Mesenchymal stem cell (in vitro differentiated cells and primary cell): ENCODE results near the gene COMTD1.

Experiments used
- DNase-seq: peaks from one replicate; pipeline ENCODE4 v3.0.0-alpha.2; 2013
- H2AFZ ChIP-seq: one replicate; pipeline ENCODE4 v1.6.1; 2013; ENCODE audit warnings: low read depth, mild to moderate bottlenecking, control low read depth, inconsistent platforms, low read length, moderate library complexity
- H2AK5ac ChIP-seq: 2 replicates; pipeline ENCODE4 v1.6.1; 2013; ENCODE audit warnings: low read length, moderate library complexity, mild to moderate bottlenecking, inconsistent platforms; ENCODE audit not compliant: severe bottlenecking
- H2BK120ac ChIP-seq: one replicate; pipeline ENCODE4 v1.6.1; 2013; ENCODE audit warnings: low read depth, mild to moderate bottlenecking, inconsistent platforms, low read length, moderate library complexity
- H2BK12ac ChIP-seq, 2 experiments: one replicate each; pipeline ENCODE4 v1.6.1; 2013; ENCODE audit warnings: inconsistent platforms in 2 of 2, low read length in 2 of 2, mild to moderate bottlenecking in 2 of 2, moderate library complexity in 2 of 2, control low read depth in 1 of 2
- H2BK15ac ChIP-seq: one replicate; pipeline ENCODE4 v1.6.1; 2013; ENCODE audit warnings: mild to moderate bottlenecking, low read depth, inconsistent platforms; ENCODE audit not compliant: poor library complexity, severe bottlenecking
- H2BK5ac ChIP-seq: 2 replicates; pipeline ENCODE4 v1.6.1; 2013; ENCODE audit warnings: low read depth, mild to moderate bottlenecking, low read length, control low read depth, inconsistent platforms; ENCODE audit not compliant: poor library complexity, severe bottlenecking
- H3K14ac ChIP-seq, 2 experiments: one replicate each; pipeline ENCODE4 v1.6.1; 2013; ENCODE audit warnings: inconsistent platforms in 2 of 2, low read length in 2 of 2, control low read depth in 1 of 2, mild to moderate bottlenecking in 1 of 2, moderate library complexity in 1 of 2
- H3K18ac ChIP-seq, 2 experiments: one replicate each; pipeline ENCODE4 v1.6.1; 2013; ENCODE audit warnings: inconsistent platforms in 2 of 2, low read length in 2 of 2, control low read depth in 1 of 2, low read depth in 1 of 2, mild to moderate bottlenecking in 1 of 2
- H3K23ac ChIP-seq, 2 experiments: one replicate each; pipeline ENCODE4 v1.6.1; 2013; ENCODE audit warnings: inconsistent platforms in 2 of 2, low read length in 2 of 2, mild to moderate bottlenecking in 2 of 2, moderate library complexity in 2 of 2, control low read depth in 1 of 2
- H3K27ac ChIP-seq: 2 replicates; pipeline ENCODE4 v1.5.1; 2013; ENCODE audit warnings: mild to moderate bottlenecking, moderate library complexity, low read length, control low read depth, inconsistent platforms; ENCODE audit not compliant: poor library complexity, severe bottlenecking
- H3K27me3 ChIP-seq, 2 experiments: 2 replicates each; pipeline versions ENCODE4 v1.6.1 to v1.7.0; 2013; ENCODE audit warnings: low read length in 2 of 2, mild to moderate bottlenecking in 2 of 2, moderate library complexity in 2 of 2, control low read depth in 1 of 2, inconsistent platforms in 1 of 2; ENCODE audit not compliant: control insufficient read depth in 1 of 2, insufficient read depth in 1 of 2
- H3K36me3 ChIP-seq, 2 experiments: 2 replicates each; pipeline versions ENCODE4 v1.6.1 to v1.7.0; 2013; ENCODE audit warnings: low read length in 2 of 2, control low read depth in 1 of 2, inconsistent platforms in 1 of 2, low read depth in 1 of 2, mild to moderate bottlenecking in 1 of 2; ENCODE audit not compliant: insufficient read depth in 2 of 2, control insufficient read depth in 1 of 2
- H3K4ac ChIP-seq, 2 experiments: one replicate each; pipeline ENCODE4 v1.6.1; 2013; ENCODE audit warnings: inconsistent platforms in 2 of 2, low read length in 2 of 2, mild to moderate bottlenecking in 2 of 2, moderate library complexity in 2 of 2, control low read depth in 1 of 2, low read depth in 1 of 2
- H3K4me1 ChIP-seq: 2 replicates; pipeline ENCODE4 v1.6.1; 2013; ENCODE audit warnings: low read depth, low read length, control low read depth; ENCODE audit not compliant: control insufficient read depth, insufficient read depth
- H3K4me2 ChIP-seq: 2 replicates; pipeline ENCODE4 v1.6.1; 2013; ENCODE audit warnings: low read length, mild to moderate bottlenecking, inconsistent platforms; ENCODE audit not compliant: poor library complexity, severe bottlenecking
- H3K4me3 ChIP-seq, 2 experiments: 2 replicates each; pipeline versions ENCODE4 v1.5.1 to v1.7.0; 2013; ENCODE audit warnings: low read length in 2 of 2, mild to moderate bottlenecking in 2 of 2, control low read depth in 1 of 2, low read depth in 1 of 2; ENCODE audit not compliant: insufficient read depth in 1 of 2
- H3K79me1 ChIP-seq: replicated peaks from 2 replicates; pipeline ENCODE4 v1.6.1; 2013; ENCODE audit warnings: mild to moderate bottlenecking, control low read depth, low read length, inconsistent platforms; ENCODE audit not compliant: poor library complexity, severe bottlenecking
- H3K9ac ChIP-seq: 2 replicates; pipeline ENCODE4 v1.7.0; 2013; ENCODE audit warnings: mild to moderate bottlenecking, low read length, moderate library complexity
- H3K9me3 ChIP-seq: 2 replicates; pipeline ENCODE4 v1.7.0; 2013; ENCODE audit warnings: mild to moderate bottlenecking, low read length; ENCODE audit not compliant: control insufficient read depth
- H4K8ac ChIP-seq: one replicate; pipeline ENCODE4 v1.6.1; 2013; ENCODE audit warnings: inconsistent platforms, mild to moderate bottlenecking, low read length, moderate library complexity
- H4K91ac ChIP-seq: one replicate; pipeline ENCODE4 v1.6.1; 2013; ENCODE audit warnings: mild to moderate bottlenecking, low read length, inconsistent platforms
- WGBS: methylation state at CpG from one replicate; pipeline ENCODE4 v1.1.7; 2013; ENCODE audit warnings: mixed read lengths; 5-methylcytosine and 5-hydroxymethylcytosine counted together

Gene COMTD1

DNA sequence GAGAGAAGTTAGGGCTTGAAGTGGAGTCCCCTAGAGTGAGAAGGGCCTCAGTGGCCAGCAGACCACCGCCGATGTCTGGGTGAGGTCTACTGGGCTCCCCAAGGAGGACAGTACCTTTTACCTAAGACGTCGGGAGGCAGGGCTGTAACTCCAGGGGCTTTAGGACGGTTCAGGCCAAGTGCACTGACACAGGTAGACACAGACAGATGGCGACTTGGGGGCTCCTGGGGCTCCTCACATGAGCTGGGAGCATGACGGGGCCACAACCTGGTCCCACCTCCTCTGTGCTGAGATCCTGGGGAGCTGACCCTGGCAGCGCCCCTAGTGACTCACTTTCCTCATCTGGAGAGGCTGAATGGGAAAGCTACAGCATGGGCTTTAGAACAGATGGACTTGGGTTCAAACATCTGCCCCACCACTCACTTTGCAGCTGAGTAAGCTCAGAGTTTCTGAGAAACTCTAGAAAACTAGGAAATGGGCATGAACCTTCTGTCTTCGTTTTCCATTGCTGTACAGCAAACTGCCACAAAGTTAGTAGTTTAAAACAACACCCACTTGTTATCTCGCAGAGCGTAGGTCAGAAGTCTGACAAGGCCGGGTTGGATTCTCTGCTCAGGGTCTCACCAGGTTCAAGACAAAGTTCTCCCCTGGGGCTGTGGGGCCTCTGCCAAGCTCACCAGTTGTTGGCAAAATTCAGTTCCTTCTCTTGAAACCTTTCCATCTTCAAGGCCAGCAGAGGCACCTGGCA is 4.7 kb upstream of the COMTD1 start:
- Histone ChIP-seq H3K36me3 (no peaks in the 10 kb centered on the region), H2BK15ac (no peak overlapping the region), H3K27me3 (peaks cover 0 to 38% of the 10 kb centered on the region in 2 experiments), H4K91ac (no peak overlapping the region), H3K27ac (no peak overlapping the region), H3K23ac (no peak overlapping the region), H3K79me1 (no peaks in the 10 kb centered on the region), H2AFZ (no peak overlapping the region), H4K8ac (no peak overlapping the region), H2AK5ac (no peak overlapping the region), H3K4ac (no peak overlapping the region), H2BK12ac (no peak overlapping the region), H3K18ac (no peak overlapping the region), H3K4me1 (peaks cover under 1% of the 10 kb centered on the region), H3K4me3 (no peak overlapping the region), H3K4me2 (no peak overlapping the region), H3K9me3 (no peaks in the 10 kb centered on the region), H3K14ac (no peak overlapping the region), H3K9ac (no peak overlapping the region), H2BK120ac (no peak overlapping the region), H2BK5ac (no peak overlapping the region)
- no peak for DNase-seq
- 93% methylated on average over 12 of the region's 12 CpGs for WGBS

DNA sequence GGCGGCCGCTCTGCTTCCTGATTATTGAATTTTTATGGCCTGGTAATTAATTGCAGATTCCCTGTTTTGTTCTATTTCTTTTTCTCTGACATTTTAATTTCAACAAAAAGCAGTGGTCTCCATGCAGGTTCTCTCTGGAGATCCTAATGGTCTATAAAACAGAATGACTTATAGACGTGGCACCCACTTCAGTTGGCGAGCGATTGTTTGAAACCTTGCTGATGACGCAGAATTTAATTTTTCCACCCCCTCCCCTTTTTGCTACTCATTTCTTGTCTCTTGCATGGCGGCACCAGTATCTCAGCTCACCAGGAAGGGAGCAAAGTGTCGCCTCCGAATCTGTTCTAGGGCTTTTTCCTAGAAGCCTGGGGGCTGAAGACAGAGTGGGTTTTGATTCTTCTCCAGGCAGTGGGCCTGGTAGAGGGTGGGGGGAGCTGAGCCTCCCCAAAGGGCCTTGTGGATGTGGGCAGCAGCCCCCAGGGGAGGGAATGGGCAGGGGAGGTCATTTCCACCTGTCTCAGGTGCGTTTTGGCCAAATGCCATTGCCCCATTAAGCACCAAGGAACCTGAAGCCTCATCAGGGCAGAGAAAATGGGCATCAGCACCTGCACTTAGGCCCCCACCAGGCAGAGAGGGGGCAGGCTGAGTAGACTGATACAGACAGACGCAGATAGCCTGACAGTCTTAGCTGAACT is 3.5 kb upstream of the COMTD1 start:
- Histone ChIP-seq H2BK12ac (no peak overlapping the region), H3K36me3 (no peaks in the 10 kb centered on the region), H3K23ac (no peak overlapping the region), H3K27me3 (peaks cover 0 to 25% of the 10 kb centered on the region in 2 experiments), H2BK15ac (no peak overlapping the region), H3K18ac (no peak overlapping the region), H3K9me3 (no peaks in the 10 kb centered on the region), H3K4me3 (no peak overlapping the region), H2BK5ac (no peak overlapping the region), H3K9ac (no peak overlapping the region), H2AK5ac (no peak overlapping the region), H4K8ac (no peak overlapping the region), H3K79me1 (peaks cover 4% of the 10 kb centered on the region), H3K14ac (no peak overlapping the region), H2AFZ (no peak overlapping the region), H4K91ac (no peak overlapping the region), H2BK120ac (no peak overlapping the region), H3K27ac (no peak overlapping the region), H3K4me2 (no peak overlapping the region), H3K4me1 (peaks cover 13% of the 10 kb centered on the region), H3K4ac (no peak overlapping the region)
- DNase-seq, result no peak
- WGBS, result 86% methylated on average over 9 of the region's 11 CpGs

DNA sequence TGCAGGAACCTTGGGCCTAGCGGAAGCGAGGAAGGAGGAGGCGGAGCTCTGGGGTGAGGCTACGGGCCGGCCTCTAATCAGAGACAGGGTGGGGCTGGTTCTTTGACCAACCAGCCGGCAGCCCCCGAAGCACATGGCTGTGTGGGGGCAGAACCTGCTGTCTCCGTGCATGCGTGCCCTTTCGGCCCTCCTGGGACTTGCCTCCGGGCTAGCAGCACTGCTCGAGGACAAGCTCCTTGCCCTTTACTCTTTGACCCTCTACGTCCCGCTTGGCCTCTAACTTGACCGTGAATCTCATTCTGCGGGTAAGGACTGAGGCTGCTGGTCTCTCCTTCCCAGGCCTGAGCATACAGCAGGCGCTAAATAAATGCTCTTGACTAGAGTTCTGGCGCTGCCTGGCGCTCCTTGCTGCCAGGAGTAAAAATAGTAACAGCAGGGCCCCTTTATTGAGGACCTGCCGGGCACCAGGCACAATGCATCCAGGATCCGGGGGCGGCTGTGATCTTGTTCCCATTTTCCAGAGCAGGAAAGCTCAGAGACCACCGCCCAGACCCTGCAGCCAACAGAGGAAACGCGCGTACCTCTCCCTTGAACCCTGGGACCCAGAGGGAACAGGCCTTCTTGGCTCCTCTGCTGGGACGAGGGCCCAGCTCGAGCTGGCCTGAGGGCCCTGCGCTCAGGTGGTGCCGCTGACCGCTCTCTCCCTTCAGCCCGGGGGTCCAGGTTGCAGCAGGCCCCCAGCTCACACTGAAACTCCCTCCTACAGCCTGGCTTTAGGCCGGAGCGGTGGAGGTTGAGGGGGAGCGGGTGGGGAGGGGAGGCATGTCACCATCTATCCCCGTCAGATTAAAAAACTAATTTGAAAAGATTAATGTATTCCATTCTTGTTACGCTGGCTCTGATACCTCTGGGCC is 2.7 kb upstream of the COMTD1 start:
- H3K36me3 ChIP-seq, result peaks cover 2 to 7% of the 10 kb centered on the region in 2 experiments
- H3K18ac ChIP-seq, result no peak overlapping the region
- H4K8ac ChIP-seq, result no peak overlapping the region
- no peak overlapping the region for H3K4me3 ChIP-seq
- no peak for DNase-seq
- H2AFZ ChIP-seq, result no peak overlapping the region
- no peaks in the 10 kb centered on the region for H3K9me3 ChIP-seq
- H3K4ac ChIP-seq, result no peak overlapping the region
- H2BK5ac ChIP-seq, result no peak overlapping the region
- peak overlapping the region in 1 of 2 experiments; percentile 8 for H2BK12ac ChIP-seq
- peaks cover 0 to 17% of the 10 kb centered on the region in 2 experiments for H3K27me3 ChIP-seq
- H2BK120ac ChIP-seq, result no peak overlapping the region
- H3K4me2 ChIP-seq, result no peak overlapping the region
- H3K27ac ChIP-seq, result no peak overlapping the region
- no peak overlapping the region for H2BK15ac ChIP-seq
- 95% methylated on average over 30 of the region's 37 CpGs for WGBS
- peaks cover 4% of the 10 kb centered on the region for H3K79me1 ChIP-seq
- H3K4me1 ChIP-seq, result peaks cover 14% of the 10 kb centered on the region
- no peak overlapping the region for H3K23ac ChIP-seq
- H3K14ac ChIP-seq, result no peak overlapping the region
- H4K91ac ChIP-seq, result no peak overlapping the region
- no peak overlapping the region for H3K9ac ChIP-seq
- H2AK5ac ChIP-seq, result no peak overlapping the region
